OCI-LY3 (cell line): ENCODE data around the gene FBXO33.

Experiments
- CTCF ChIP-seq: fragments of 200-600, 300-600 bp; sonication (generic); IDR thresholded peaks from 2 replicates; pipeline ENCODE4 v1.5.1; 2014; ENCODE audit warnings: antibody characterized with exemption, low read length, low read depth
- EZH2phosphoT487 ChIP-seq: fragments of 200-600 bp; shearing (Covaris generic); IDR thresholded peaks from 2 replicates; pipeline ENCODE4 v1.6.1; 2018; ENCODE audit warnings: antibody characterized with exemption, mixed run types, low read depth

GRCh38 chr14:39419272-39419671, 13.0 kb downstream of the FBXO33 start:
- no peak for TF ChIP-seq CTCF
- TF ChIP-seq EZH2phosphoT487, result no peak
